Neural progenitor cell (in vitro differentiated cells): ENCODE results near the gene NDUFS6. TPM values are rescaled to one million over a fixed set of nuclear protein-coding genes. Genes with fewer than 3 reads are reported as not detected.

Experiments used
- DNase-seq: peaks from one replicate; pipeline ENCODE4 v3.0.0-alpha.2; 2016; ENCODE audit warnings: low spot score
- H2AFZ ChIP-seq: fragments of 200-600 bp; sonication (generic); replicated peaks from 2 replicates; pipeline ENCODE4 v1.6.1; 2016; ENCODE audit warnings: antibody characterized with exemption
- H3F3A ChIP-seq: fragments of 200-600 bp; sonication (generic); 2 replicates; pipeline ENCODE4 v1.6.1; 2016; ENCODE audit warnings: antibody characterized with exemption, low read depth
- H3K27ac ChIP-seq: fragments of 200-600 bp; sonication (generic); 2 replicates; pipeline ENCODE4 v1.5.1; 2016; ENCODE audit warnings: mild to moderate bottlenecking
- H3K27me3 ChIP-seq: fragments of 200-600 bp; sonication (generic); 2 replicates; pipeline ENCODE4 v1.6.1; 2016; ENCODE audit warnings: mild to moderate bottlenecking, moderate library complexity
- H3K36me3 ChIP-seq: fragments of 200-600 bp; sonication (generic); 2 replicates; pipeline ENCODE4 v1.5.1; 2016
- H3K4me1 ChIP-seq: fragments of 200-600 bp; sonication (generic); 2 replicates; pipeline ENCODE4 v1.6.1; 2016; ENCODE audit warnings: mixed run types
- H3K4me2 ChIP-seq: fragments of 200-600 bp; sonication (generic); 2 replicates; pipeline ENCODE4 v1.6.1; 2016
- H3K4me3 ChIP-seq: fragments of 200-600 bp; sonication (generic); 2 replicates; pipeline ENCODE4 v1.5.1; 2016
- H3K79me2 ChIP-seq: fragments of 200-600 bp; sonication (generic); 2 replicates; pipeline ENCODE4 v1.6.1; 2016; ENCODE audit warnings: low read depth
- H3K9ac ChIP-seq: fragments of 200-600 bp; sonication (generic); 2 replicates; pipeline ENCODE4 v1.6.1; 2016
- H3K9me3 ChIP-seq: fragments of 200-600 bp; sonication (generic); 2 replicates; pipeline ENCODE4 v1.5.1; 2016; ENCODE audit warnings: low read depth
- H4K20me1 ChIP-seq: fragments of 200-600 bp; sonication (generic); 2 replicates; pipeline ENCODE4 v1.6.1; 2016; ENCODE audit warnings: low read depth
- H3K27ac Mint-ChIP-seq: 3 replicates; pipeline ENCODE4 v1.8.0; 2021; ENCODE audit warnings: mixed read lengths
- H3K27me3 Mint-ChIP-seq: 2 replicates; pipeline ENCODE4 v1.8.0; 2022; ENCODE audit warnings: low read depth, mild to moderate bottlenecking, inconsistent platforms, moderate library complexity, mixed read lengths; ENCODE audit not compliant: insufficient read depth
- H3K36me3 Mint-ChIP-seq: 3 replicates; pipeline ENCODE4 v1.8.0; 2021; ENCODE audit warnings: mixed read lengths
- H3K4me1 Mint-ChIP-seq: 3 replicates; pipeline ENCODE4 v1.8.0; 2021; ENCODE audit warnings: mixed read lengths
- H3K4me3 Mint-ChIP-seq: 3 replicates; pipeline ENCODE4 v1.8.0; 2021; ENCODE audit warnings: mild to moderate bottlenecking, moderate library complexity, mixed read lengths
- H3K9me3 Mint-ChIP-seq: 3 replicates; pipeline ENCODE4 v1.8.0; 2020; ENCODE audit warnings: mixed read lengths
- EZH2 ChIP-seq: fragments of 200-600 bp; sonication (generic); IDR thresholded peaks from 2 replicates; pipeline ENCODE4 v1.6.1; 2017; ENCODE audit warnings: antibody characterized with exemption, mild to moderate bottlenecking, moderate library complexity
- EZH2phosphoT487 ChIP-seq: fragments of 200-600 bp; sonication (generic); IDR thresholded peaks from 2 replicates; pipeline ENCODE4 v1.6.1; 2017; ENCODE audit warnings: antibody characterized with exemption
- total RNA-seq: library from RNA; depleted of rRNA; stranded (reverse); fragments of >200 nt; gene quantifications from 2 replicates; pipeline ENCODE4 v1.2.3, GENCODE V29; 2015; ENCODE audit warnings: low replicate concordance
- TF ChIP-seq, protein P1 (sequence below): fragments of 200-600 bp; sonication (generic); IDR thresholded peaks from 2 replicates; pipeline ENCODE4 v1.5.1; 2017; ENCODE audit warnings: antibody characterized with exemption, mild to moderate bottlenecking

The NDUFS6 gene
- total RNA-seq, 1 donor from 2014 or later, result 54.2 TPM

DNA sequence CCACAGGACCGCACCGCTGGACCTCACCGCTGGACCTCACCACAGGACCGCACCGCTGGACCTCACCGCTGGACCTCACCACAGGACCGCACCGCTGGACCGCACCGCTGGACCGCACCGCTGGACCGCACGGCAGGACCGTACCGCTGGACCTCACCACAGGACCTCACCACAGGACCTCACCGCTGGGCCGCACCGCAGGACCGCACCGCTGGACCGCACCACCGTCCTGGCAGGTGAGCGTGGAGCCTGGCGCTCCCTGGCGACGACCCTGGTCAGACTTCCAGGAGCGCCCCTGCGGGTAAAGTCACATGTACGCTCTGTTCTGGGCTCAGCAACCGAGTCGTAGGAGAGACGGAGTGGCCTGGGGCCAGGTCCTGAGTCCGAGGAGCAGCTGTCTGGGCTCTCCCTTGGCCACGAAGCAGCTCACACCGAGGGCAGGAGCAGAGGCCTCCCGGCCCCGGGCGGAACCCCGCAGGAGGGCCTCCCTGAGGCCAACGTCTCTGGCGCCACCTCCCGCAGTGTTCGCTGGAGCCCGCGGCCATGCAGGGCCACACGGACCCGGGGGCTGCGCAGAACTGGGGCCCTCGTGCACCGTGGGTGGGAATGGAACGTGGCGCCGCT, 32.1 kb upstream of the NDUFS6 start:
- no peaks in the 10 kb centered on the region for H3K4me1 ChIP-seq
- H3K36me3 ChIP-seq, result no peaks in the 10 kb centered on the region
- no peaks in the 10 kb centered on the region for H3K79me2 ChIP-seq
- no peak overlapping the region for H3K4me3 Mint-ChIP-seq
- H3K27ac Mint-ChIP-seq, result no peak overlapping the region
- H3K36me3 Mint-ChIP-seq, result no peaks in the 10 kb centered on the region
- no peak overlapping the region for H3K27ac ChIP-seq
- no peak overlapping the region for H3K4me2 ChIP-seq
- H2AFZ ChIP-seq, result no peak overlapping the region
- peaks cover 26% of the 10 kb centered on the region for H3K4me1 Mint-ChIP-seq
- H3F3A ChIP-seq, result no peaks in the 10 kb centered on the region
- no peaks in the 10 kb centered on the region for H3K9me3 ChIP-seq
- H3K9ac ChIP-seq, result no peak overlapping the region
- no peaks in the 10 kb centered on the region for H3K27me3 ChIP-seq
- H3K9me3 Mint-ChIP-seq, result no peaks in the 10 kb centered on the region
- no peak for DNase-seq
- no peak overlapping the region for H3K4me3 ChIP-seq
- no peaks in the 10 kb centered on the region for H4K20me1 ChIP-seq
- no peak for TF ChIP-seq EZH2
- TF ChIP-seq EZH2phosphoT487, result no peak
- TF ChIP-seq, protein P1, sequence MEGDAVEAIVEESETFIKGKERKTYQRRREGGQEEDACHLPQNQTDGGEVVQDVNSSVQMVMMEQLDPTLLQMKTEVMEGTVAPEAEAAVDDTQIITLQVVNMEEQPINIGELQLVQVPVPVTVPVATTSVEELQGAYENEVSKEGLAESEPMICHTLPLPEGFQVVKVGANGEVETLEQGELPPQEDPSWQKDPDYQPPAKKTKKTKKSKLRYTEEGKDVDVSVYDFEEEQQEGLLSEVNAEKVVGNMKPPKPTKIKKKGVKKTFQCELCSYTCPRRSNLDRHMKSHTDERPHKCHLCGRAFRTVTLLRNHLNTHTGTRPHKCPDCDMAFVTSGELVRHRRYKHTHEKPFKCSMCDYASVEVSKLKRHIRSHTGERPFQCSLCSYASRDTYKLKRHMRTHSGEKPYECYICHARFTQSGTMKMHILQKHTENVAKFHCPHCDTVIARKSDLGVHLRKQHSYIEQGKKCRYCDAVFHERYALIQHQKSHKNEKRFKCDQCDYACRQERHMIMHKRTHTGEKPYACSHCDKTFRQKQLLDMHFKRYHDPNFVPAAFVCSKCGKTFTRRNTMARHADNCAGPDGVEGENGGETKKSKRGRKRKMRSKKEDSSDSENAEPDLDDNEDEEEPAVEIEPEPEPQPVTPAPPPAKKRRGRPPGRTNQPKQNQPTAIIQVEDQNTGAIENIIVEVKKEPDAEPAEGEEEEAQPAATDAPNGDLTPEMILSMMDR, result no peak
- H3K27me3 Mint-ChIP-seq, result peaks cover 6% of the 10 kb centered on the region

DNA sequence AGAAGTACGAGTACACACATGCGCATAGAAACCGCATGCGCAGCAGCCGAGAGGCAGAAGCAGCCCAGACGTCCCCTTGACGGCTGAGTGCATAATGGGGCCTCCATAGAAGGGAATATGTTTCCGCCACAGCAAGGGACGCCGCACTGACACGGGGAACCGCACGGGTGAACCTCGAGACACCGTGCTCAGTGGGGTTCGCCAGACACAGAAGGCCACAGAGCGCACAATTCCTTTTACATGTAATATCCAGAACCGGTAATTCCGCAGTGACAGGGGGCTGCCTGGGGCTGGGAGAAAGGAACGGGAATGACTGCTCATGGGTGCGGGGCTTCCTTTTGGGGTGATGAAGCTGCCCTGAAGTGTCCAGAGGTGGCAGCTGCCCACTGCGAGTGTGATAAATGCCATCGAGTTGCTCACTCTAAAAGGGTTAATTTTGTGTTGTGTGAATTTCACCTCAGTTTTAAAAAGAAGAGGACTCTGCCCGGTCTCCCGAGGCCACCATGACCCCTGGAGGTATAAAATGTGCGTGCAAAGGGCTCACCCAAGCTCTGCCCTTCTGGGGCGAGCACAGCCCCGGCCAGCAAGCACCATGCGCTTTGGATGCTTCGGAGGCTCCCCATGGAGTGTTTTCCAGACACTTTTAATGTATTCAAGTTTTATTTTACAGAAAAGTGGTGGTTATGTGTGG, 31.3 kb upstream of the NDUFS6 start:
- Histone ChIP-seq H3K9me3 (no peaks in the 10 kb centered on the region), H3K27me3 (no peaks in the 10 kb centered on the region), H3K4me2 (no peak overlapping the region), H4K20me1 (no peaks in the 10 kb centered on the region), H3K36me3 (no peaks in the 10 kb centered on the region), H2AFZ (no peak overlapping the region), H3K4me1 (no peaks in the 10 kb centered on the region), H3K9ac (no peak overlapping the region), H3K4me3 (no peak overlapping the region), H3K27ac (no peak overlapping the region), H3K79me2 (no peaks in the 10 kb centered on the region), H3F3A (no peaks in the 10 kb centered on the region)
- TF ChIP-seq EZH2, result no peak
- TF ChIP-seq, protein P1, result no peak
- no peak for TF ChIP-seq EZH2phosphoT487
- Mint-ChIP-seq H3K4me3 (no peak overlapping the region), H3K36me3 (no peaks in the 10 kb centered on the region), H3K4me1 (peaks cover 22% of the 10 kb centered on the region), H3K27ac (peak overlapping the region; percentile 66), H3K27me3 (peaks cover 6% of the 10 kb centered on the region), H3K9me3 (no peaks in the 10 kb centered on the region)
- no peak for DNase-seq

DNA sequence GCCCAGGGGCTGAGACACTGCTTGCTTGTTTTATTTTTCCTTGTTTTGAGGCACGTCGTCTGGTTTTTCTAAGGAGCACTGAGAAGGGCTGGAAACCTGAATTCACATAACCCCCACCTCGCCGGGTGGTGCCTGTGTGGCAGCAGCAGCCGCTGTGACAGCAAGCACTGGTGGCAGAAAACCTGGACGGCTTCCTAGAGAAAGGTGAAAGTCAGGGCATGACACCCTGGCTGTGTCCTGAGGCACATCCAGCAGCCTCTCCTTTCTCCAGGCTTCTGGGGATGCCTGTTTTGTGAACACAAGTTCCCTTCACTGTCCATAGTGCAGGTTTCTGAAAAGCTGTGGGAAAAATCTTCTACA, 30.8 kb upstream of the NDUFS6 start:
- Histone ChIP-seq H3F3A (no peaks in the 10 kb centered on the region), H3K27ac (no peak overlapping the region), H3K4me3 (no peak overlapping the region), H3K4me2 (no peak overlapping the region), H3K79me2 (no peaks in the 10 kb centered on the region), H3K4me1 (no peaks in the 10 kb centered on the region), H2AFZ (no peak overlapping the region), H3K9me3 (no peaks in the 10 kb centered on the region), H3K9ac (no peak overlapping the region), H3K27me3 (no peaks in the 10 kb centered on the region), H3K36me3 (no peaks in the 10 kb centered on the region), H4K20me1 (no peaks in the 10 kb centered on the region)
- peaks cover 21% of the 10 kb centered on the region for H3K4me1 Mint-ChIP-seq
- peak overlapping the region; percentile 19 for H3K27ac Mint-ChIP-seq
- no peak overlapping the region for H3K4me3 Mint-ChIP-seq
- no peak for DNase-seq
- H3K36me3 Mint-ChIP-seq, result no peaks in the 10 kb centered on the region
- no peaks in the 10 kb centered on the region for H3K9me3 Mint-ChIP-seq
- TF ChIP-seq EZH2phosphoT487 (no peak), EZH2 (no peak)
- TF ChIP-seq, protein P1, result no peak
- peaks cover 6% of the 10 kb centered on the region for H3K27me3 Mint-ChIP-seq
